ENCODE results near the gene DROSHA. TPM values are rescaled to one million over a fixed set of nuclear protein-coding genes. Genes with fewer than 3 reads are reported as not detected.

DROSHA gene
- total and polyA plus RNA-seq, 10 of the 15 experiments (the other 5 are each of a cell fraction or from before 2014, with no cell fraction given), result 27.9 to 55.0 (median 37.6) TPM

DNA sequence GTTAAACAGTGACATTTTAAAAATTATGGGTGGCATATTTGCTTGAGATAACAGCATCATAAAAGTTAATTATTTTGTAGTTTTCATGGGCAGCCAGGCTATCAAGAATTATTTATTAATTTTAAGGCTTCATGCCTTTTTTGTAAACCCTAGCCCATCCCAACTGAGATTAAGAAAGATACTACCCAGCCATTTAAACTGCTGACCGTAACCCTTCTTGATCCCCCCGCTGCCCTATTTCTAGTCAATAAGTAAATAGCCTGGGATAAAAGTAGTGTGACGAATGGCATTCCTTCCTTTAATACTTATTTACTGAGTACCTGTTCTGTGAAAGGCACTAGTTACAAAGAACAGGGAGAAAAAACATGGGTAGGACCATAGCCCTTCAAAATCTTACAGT lies 88.3 kb downstream of the DROSHA start:
- no peaks in the 10 kb centered on the region for H3K79me2 ChIP-seq (ENCODE audit: control insufficient read depth, insufficient read depth, low read length)
- no peak for FAIRE-seq
- H3K9me3 ChIP-seq (replicated peaks; ENCODE audit: control insufficient read depth, insufficient read depth, low read length), result no peaks in the 10 kb centered on the region
- POLR2A ChIA-PET, result no interaction called here
- H2AFZ ChIP-seq (ENCODE audit: control insufficient read depth, low read depth, low read length), result no peak overlapping the region
- WGBS (ENCODE audit: insufficient coverage, insufficient replicate concordance, low lambda C conversion rate, missing lambda C conversion rate), result 100% methylated on average over 3 of the region's 3 CpGs
- no peak for ATAC-seq
- CTCF ChIA-PET, result no interaction called here
- H3K27ac ChIP-seq (ENCODE audit: control insufficient read depth, insufficient read depth), result no peak overlapping the region
- no peaks in the 10 kb centered on the region for H3K4me1 ChIP-seq (ENCODE audit: control insufficient read depth, insufficient read depth, low read length)
- intact Hi-C loops (cut with micrococcal nuclease; ENCODE audit: unreplicated experiment) (no loop called here), in situ Hi-C loops (cut with MboI) (no loop called here)
- no peak for DNase-seq (ENCODE audit: low read depth, low spot score)
- RAD21 ChIA-PET (ENCODE audit: unreplicated experiment), result no interaction called here
- no peak overlapping the region for H3K4me3 ChIP-seq
- no peak overlapping the region for H3K4me2 ChIP-seq (ENCODE audit: control insufficient read depth, insufficient read depth)
- H3K9ac ChIP-seq (ENCODE audit: control insufficient read depth, insufficient read depth, low read length), result no peak overlapping the region
- H4K20me1 ChIP-seq (ENCODE audit: control insufficient read depth, insufficient read depth), result no peaks in the 10 kb centered on the region
- BruUV-seq (replicated peaks), result no TSS peak
- SMC1A ChIA-PET (ENCODE audit: uncharacterized antibody, unreplicated experiment), result no interaction called here
- peaks cover 0 to 8% of the 10 kb centered on the region in 2 experiments; a peak in 2 of 4 replicates for H3K36me3 ChIP-seq (ENCODE audit: control insufficient read depth in 2 of 2, insufficient read depth in 2 of 2, low read length in 1 of 2)
- no peaks in the 10 kb centered on the region for H3K27me3 ChIP-seq (replicated peaks in 1 of 2; ENCODE audit: control insufficient read depth in 2 of 2, insufficient read depth in 2 of 2, low read length in 1 of 2)
- TF ChIP-seq BRCA1 (IDR thresholded peaks at IDR 0.05; ENCODE audit: low read depth, low read length), result no peak
- no peak for TF ChIP-seq REST (IDR thresholded peaks at IDR 0.05; ENCODE audit: low read depth, low read length)
- no peak for TF ChIP-seq CEBPZ (IDR thresholded peaks at IDR 0.05; ENCODE audit: low read depth, low read length)
- TF ChIP-seq IRF5 (IDR thresholded peaks at IDR 0.05; ENCODE audit: borderline replicate concordance), result no peak
- no peak for TF ChIP-seq HSF1 (IDR thresholded peaks at IDR 0.05; ENCODE audit: low read depth, low read length)
- TF ChIP-seq, protein P1, sequence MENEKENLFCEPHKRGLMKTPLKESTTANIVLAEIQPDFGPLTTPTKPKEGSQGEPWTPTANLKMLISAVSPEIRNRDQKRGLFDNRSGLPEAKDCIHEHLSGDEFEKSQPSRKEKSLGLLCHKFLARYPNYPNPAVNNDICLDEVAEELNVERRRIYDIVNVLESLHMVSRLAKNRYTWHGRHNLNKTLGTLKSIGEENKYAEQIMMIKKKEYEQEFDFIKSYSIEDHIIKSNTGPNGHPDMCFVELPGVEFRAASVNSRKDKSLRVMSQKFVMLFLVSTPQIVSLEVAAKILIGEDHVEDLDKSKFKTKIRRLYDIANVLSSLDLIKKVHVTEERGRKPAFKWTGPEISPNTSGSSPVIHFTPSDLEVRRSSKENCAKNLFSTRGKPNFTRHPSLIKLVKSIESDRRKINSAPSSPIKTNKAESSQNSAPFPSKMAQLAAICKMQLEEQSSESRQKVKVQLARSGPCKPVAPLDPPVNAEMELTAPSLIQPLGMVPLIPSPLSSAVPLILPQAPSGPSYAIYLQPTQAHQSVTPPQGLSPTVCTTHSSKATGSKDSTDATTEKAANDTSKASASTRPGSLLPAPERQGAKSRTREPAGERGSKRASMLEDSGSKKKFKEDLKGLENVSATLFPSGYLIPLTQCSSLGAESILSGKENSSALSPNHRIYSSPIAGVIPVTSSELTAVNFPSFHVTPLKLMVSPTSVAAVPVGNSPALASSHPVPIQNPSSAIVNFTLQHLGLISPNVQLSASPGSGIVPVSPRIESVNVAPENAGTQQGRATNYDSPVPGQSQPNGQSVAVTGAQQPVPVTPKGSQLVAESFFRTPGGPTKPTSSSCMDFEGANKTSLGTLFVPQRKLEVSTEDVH (IDR thresholded peaks at IDR 0.05; ENCODE audit: low read depth, partially characterized antibody), result no peak
- no peak for TF ChIP-seq ZNF274 (IDR thresholded peaks at IDR 0.05; ENCODE audit: insufficient read depth, insufficient read length)
- TF ChIP-seq, protein P2, sequence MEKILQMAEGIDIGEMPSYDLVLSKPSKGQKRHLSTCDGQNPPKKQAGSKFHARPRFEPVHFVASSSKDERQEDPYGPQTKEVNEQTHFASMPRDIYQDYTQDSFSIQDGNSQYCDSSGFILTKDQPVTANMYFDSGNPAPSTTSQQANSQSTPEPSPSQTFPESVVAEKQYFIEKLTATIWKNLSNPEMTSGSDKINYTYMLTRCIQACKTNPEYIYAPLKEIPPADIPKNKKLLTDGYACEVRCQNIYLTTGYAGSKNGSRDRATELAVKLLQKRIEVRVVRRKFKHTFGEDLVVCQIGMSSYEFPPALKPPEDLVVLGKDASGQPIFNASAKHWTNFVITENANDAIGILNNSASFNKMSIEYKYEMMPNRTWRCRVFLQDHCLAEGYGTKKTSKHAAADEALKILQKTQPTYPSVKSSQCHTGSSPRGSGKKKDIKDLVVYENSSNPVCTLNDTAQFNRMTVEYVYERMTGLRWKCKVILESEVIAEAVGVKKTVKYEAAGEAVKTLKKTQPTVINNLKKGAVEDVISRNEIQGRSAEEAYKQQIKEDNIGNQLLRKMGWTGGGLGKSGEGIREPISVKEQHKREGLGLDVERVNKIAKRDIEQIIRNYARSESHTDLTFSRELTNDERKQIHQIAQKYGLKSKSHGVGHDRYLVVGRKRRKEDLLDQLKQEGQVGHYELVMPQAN (conservative IDR thresholded peaks at IDR 0.05), result no peak
- no peak for TF ChIP-seq HCFC1 (IDR thresholded peaks at IDR 0.05; ENCODE audit: low read length)
